ENCODE data around the gene FBXL2.

Gene FBXL2

GRCh38 chr3:33402936-33403335 is 125.7 kb downstream of the FBXL2 start:
- TF ChIP-seq ZBTB49 (tag by site-specific recombination; IDR thresholded peaks at IDR 0.05; ENCODE audit: low read depth): no peak
- TF ChIP-seq ZNF645 (tag by site-specific recombination; IDR thresholded peaks at IDR 0.05): no peak
- TF ChIP-seq ZNF132 (tag by site-specific recombination; IDR thresholded peaks at IDR 0.05; ENCODE audit: borderline replicate concordance): no peak
- no peak for TF ChIP-seq KLF7 (tag by site-specific recombination; IDR thresholded peaks at IDR 0.05; ENCODE audit: borderline replicate concordance)
- no peak for TF ChIP-seq BCL11A (tag by site-specific recombination; IDR thresholded peaks at IDR 0.05; ENCODE audit: low read depth)
- no peak for TF ChIP-seq REST (tag by site-specific recombination; IDR thresholded peaks at IDR 0.05)
- TF ChIP-seq ZNF423 (tag by site-specific recombination; IDR thresholded peaks at IDR 0.05): no peak
- TF ChIP-seq HIC1 (tag by site-specific recombination; IDR thresholded peaks at IDR 0.05): no peak
- TF ChIP-seq ZNF133 (tag by site-specific recombination; IDR thresholded peaks at IDR 0.05): no peak
- no peak for TF ChIP-seq ZSCAN23 (tag by site-specific recombination; IDR thresholded peaks at IDR 0.05)
- TF ChIP-seq SALL2 (tag by site-specific recombination; IDR thresholded peaks at IDR 0.05; ENCODE audit: borderline replicate concordance): no peak
- TF ChIP-seq ZNF785 (tag by site-specific recombination; IDR thresholded peaks at IDR 0.05): no peak
- TF ChIP-seq GLIS1 (tag by site-specific recombination; IDR thresholded peaks at IDR 0.05): no peak
- no peak for TF ChIP-seq MYNN (tag by site-specific recombination; IDR thresholded peaks at IDR 0.05; ENCODE audit: borderline replicate concordance)
- TF ChIP-seq REPIN1 (tag by site-specific recombination; IDR thresholded peaks at IDR 0.05; ENCODE audit: low read depth): no peak
- no peak for TF ChIP-seq HOXA7 (CRISPR knock-in tag; IDR thresholded peaks at IDR 0.05; ENCODE audit: borderline replicate concordance)
- TF ChIP-seq ZXDB (tag by site-specific recombination; IDR thresholded peaks at IDR 0.05): no peak
- no peak for TF ChIP-seq ZNF274 (IDR thresholded peaks at IDR 0.05; ENCODE audit: low read length)
- no peak for TF ChIP-seq ZNF274 (tag by site-specific recombination; IDR thresholded peaks at IDR 0.05; ENCODE audit: borderline replicate concordance)
- TF ChIP-seq ZNF571 (tag by site-specific recombination; IDR thresholded peaks at IDR 0.05): no peak
- H3K4me1 ChIP-seq (ENCODE audit: control insufficient read depth, insufficient read depth, low read length): no peaks in the 10 kb centered on the region
- no peak overlapping the region for H3K4me3 ChIP-seq (ENCODE audit: low read depth, low read length)
- peaks cover 15 to 86% of the 10 kb centered on the region in 2 experiments for H3K36me3 ChIP-seq (ENCODE audit: control insufficient read depth in 2 of 2, insufficient read depth in 1 of 2, low read length in 2 of 2)
- ChIA-PET CTCF (interaction anchor here (0.7 kb wide), 1 partner anchor 374 kb away, joined by 3 read pairs; no protein-coding TSS in a partner anchor), POLR2A (no interaction called here)
- H3K27ac ChIP-seq (ENCODE audit: extremely low read depth, low read depth, low read length): no peak overlapping the region
- no peaks in the 10 kb centered on the region for H3K9me3 ChIP-seq (ENCODE audit: control insufficient read depth, insufficient read depth, low read depth, low read length)
